ENCODE results near the gene FRAT1. TPM values are rescaled to one million over a fixed set of nuclear protein-coding genes. Genes with fewer than 3 reads are reported as not detected.
A peak's percentile ranks its signal among the peaks of the same experiment; 100 is the strongest.

FRAT1 gene
- total and polyA plus RNA-seq, 2 of the 4 experiments (the other 2 are of a cell fraction), result 0.54 to 0.89 TPM

DNA sequence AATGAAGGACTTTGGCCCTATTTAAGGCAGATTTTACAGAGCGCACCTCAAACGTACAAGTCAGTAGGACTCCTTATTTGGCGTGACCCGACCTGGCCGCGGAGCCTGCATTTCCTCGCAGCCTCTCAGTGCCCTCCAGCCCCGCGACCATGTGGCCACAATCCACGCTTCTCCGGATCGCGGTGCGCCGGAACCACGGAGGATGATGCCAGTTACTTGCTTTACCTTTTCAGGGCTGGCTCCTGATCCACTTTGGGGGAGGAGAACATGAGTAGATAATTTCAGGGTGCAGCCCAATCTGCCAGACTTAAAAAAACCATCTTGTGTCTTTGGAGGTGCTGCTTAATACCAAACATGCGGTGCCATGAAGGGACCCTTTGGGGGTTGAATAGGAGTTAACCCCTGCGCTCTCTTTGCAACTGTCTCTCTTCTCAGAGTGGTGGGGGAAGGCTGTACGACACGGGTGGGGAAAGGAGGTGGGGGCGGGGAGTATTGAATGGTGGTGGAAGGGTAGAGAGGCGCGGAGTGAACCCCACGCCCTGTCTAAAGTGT, 1.5 kb downstream of the FRAT1 start:
- DNase-seq (no peak), ATAC-seq (ENCODE audit: low read depth) (no peak)
- peak overlapping the region; percentile 43; the same call in 1 of the 2 replicates for H3K9ac ChIP-seq (ENCODE audit: low read depth, low read length)

More for the DNA sequence above, 1.5 kb downstream of the FRAT1 start:
- no peak overlapping the region for H3K4ac ChIP-seq (ENCODE audit: low read depth, low read length)
- H3K27ac ChIP-seq (ENCODE audit: insufficient read depth, low read length), result no peak overlapping the region
- dilution Hi-C loops (cut with HindIII; ENCODE audit: low sequenced_read_pairs, unreplicated experiment) (no loop called here), in situ Hi-C loops (cut with MboI; ENCODE audit: low sequenced_read_pairs) (no loop called here), intact Hi-C loops (cut with micrococcal nuclease) (no loop called here)
- peak overlapping the region; percentile 99 for H2AFZ ChIP-seq (replicated peaks; ENCODE audit: low read length, poor library complexity)
- no peak overlapping the region for H3K4me3 ChIP-seq (ENCODE audit: insufficient read depth, low read depth, low read length)
- H4K5ac ChIP-seq (ENCODE audit: low read depth, low read length), result no peak overlapping the region
- peak overlapping the region; percentile 17 for H2AK9ac ChIP-seq (replicated peaks; ENCODE audit: low read depth, low read length, poor library complexity)
- POLR2A ChIA-PET (ENCODE audit: unreplicated experiment), result no interaction called here
- H2BK5ac ChIP-seq (ENCODE audit: low read depth, low read length, poor library complexity, severe bottlenecking), result no peak overlapping the region
- H3K79me1 ChIP-seq (ENCODE audit: low read depth in 1 of 2, low read length in 2 of 2), result peaks cover 7% of the 10 kb centered on the region in 2 experiments; a peak in 2 of 4 replicates
- no peak overlapping the region for H2BK15ac ChIP-seq (ENCODE audit: low read depth, low read length)
- no peaks in the 10 kb centered on the region for H3K9me3 ChIP-seq (ENCODE audit: control insufficient read depth, insufficient read depth, low read length)
- peak overlapping the region; percentile 55; the same call in 1 of the 2 replicates for H3K14ac ChIP-seq (replicated peaks; ENCODE audit: low read depth, low read length)
- no peak overlapping the region for H4K91ac ChIP-seq (ENCODE audit: insufficient read depth, low read depth, low read length)
- CTCF ChIA-PET, result interaction anchor here (1.1 to 1.9 kb wide), 2 partner anchors 13 to 48 kb away, joined by 6 to 8 read pairs; no protein-coding TSS in a partner anchor
- H3K18ac ChIP-seq (ENCODE audit: low read depth, low read length), result no peak overlapping the region
- no peak overlapping the region; the same call in 1 of the 2 replicates for H3K56ac ChIP-seq (ENCODE audit: extremely low read depth, insufficient read depth, low read length)
- no peak for TF ChIP-seq FOS (IDR thresholded peaks at IDR 0.05; ENCODE audit: low read depth, low read length)
- TF ChIP-seq BHLHE40 (IDR thresholded peaks at IDR 0.05; ENCODE audit: low read depth, low read length), result no peak
- TF ChIP-seq CHD1 (IDR thresholded peaks at IDR 0.05; ENCODE audit: low read depth, low read length), result no peak
- TF ChIP-seq CEBPB (IDR thresholded peaks at IDR 0.05; ENCODE audit: low read depth, low read length), result no peak
- TF ChIP-seq MXI1 (IDR thresholded peaks at IDR 0.05; ENCODE audit: borderline replicate concordance, low read depth, low read length), result no peak
- TF ChIP-seq RAD21 (IDR thresholded peaks at IDR 0.05; ENCODE audit: low read length), result no peak
- TF ChIP-seq, protein P1, sequence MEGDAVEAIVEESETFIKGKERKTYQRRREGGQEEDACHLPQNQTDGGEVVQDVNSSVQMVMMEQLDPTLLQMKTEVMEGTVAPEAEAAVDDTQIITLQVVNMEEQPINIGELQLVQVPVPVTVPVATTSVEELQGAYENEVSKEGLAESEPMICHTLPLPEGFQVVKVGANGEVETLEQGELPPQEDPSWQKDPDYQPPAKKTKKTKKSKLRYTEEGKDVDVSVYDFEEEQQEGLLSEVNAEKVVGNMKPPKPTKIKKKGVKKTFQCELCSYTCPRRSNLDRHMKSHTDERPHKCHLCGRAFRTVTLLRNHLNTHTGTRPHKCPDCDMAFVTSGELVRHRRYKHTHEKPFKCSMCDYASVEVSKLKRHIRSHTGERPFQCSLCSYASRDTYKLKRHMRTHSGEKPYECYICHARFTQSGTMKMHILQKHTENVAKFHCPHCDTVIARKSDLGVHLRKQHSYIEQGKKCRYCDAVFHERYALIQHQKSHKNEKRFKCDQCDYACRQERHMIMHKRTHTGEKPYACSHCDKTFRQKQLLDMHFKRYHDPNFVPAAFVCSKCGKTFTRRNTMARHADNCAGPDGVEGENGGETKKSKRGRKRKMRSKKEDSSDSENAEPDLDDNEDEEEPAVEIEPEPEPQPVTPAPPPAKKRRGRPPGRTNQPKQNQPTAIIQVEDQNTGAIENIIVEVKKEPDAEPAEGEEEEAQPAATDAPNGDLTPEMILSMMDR (conservative IDR thresholded peaks at IDR 0.05; ENCODE audit: low read depth, low read length), result no peak
- no peak for TF ChIP-seq MAFK (IDR thresholded peaks at IDR 0.05; ENCODE audit: low read depth, low read length)
- no peak overlapping the region for H2BK120ac ChIP-seq (ENCODE audit: low read depth, low read length)
- peak overlapping the region; percentile 77 for H3K4me2 ChIP-seq (ENCODE audit: low read depth, low read length)
- BruUV-seq (replicated peaks), result no TSS peak
- no peak overlapping the region for H2BK20ac ChIP-seq (ENCODE audit: low read depth, low read length)
- H3K36me3 ChIP-seq (ENCODE audit: control insufficient read depth, insufficient read depth, low read length), result no peaks in the 10 kb centered on the region
- H4K8ac ChIP-seq (ENCODE audit: low read depth in 2 of 2, low read length in 2 of 2), result peak overlapping the region; percentile 37 to 39; a peak in 2 of 4 replicates
- H4K20me1 ChIP-seq (ENCODE audit: insufficient read depth, low read length), result no peaks in the 10 kb centered on the region
- H3K9me1 ChIP-seq (ENCODE audit: insufficient read depth, low read length), result no peaks in the 10 kb centered on the region
- H2AK5ac ChIP-seq (ENCODE audit: low read depth, low read length), result no peak overlapping the region
- no peaks in the 10 kb centered on the region for H3K27me3 ChIP-seq (ENCODE audit: control insufficient read depth, insufficient read depth, low read length)
- 13% methylated on average over 10 of the region's 24 CpGs; no CpG with 5 or more reads in 1 of the 2 experiments for WGBS, 2 experiments (ENCODE audit: extremely low coverage in 2 of 2, insufficient read length in 1 of 2)
- H3K23ac ChIP-seq (ENCODE audit: low read depth, low read length), result peak overlapping the region; percentile 82
- peaks cover 8% of the 10 kb centered on the region; the same call in 1 of the 2 replicates for H3K4me1 ChIP-seq (ENCODE audit: control insufficient read depth, insufficient read depth, low read length)

All from IMR-90 (cell line).